Astrocyte of the cerebellum (primary cell): ENCODE data around the gene NMU.
A peak's percentile ranks its signal among the peaks of the same experiment; 100 is the strongest.
"Not testable (repeated sequence)": the region's sequence is repeated elsewhere in the genome, so short reads cannot be mapped to it uniquely, and the experiment has no call there.

Source experiments
- DNase-seq: peaks from one replicate; pipeline ENCODE4 v3.0.0-alpha.2; 2011; ENCODE audit warnings: low read depth
- H3K4me3 ChIP-seq: 2 replicates; pipeline ENCODE4 v1.5.1; 2011; ENCODE audit warnings: mild to moderate bottlenecking, low read depth, low read length, moderate library complexity
- in situ Hi-C: cut with HindIII; loops from 2 replicates; pipeline ENCODE4 v1.10.0; 2017; ENCODE audit warnings: low sequenced_read_pairs
- TF ChIP-seq, protein P1 (sequence below): IDR thresholded peaks from 2 replicates; pipeline ENCODE4 v1.5.1; 2012; ENCODE audit warnings: low read length, low read depth, moderate library complexity, mild to moderate bottlenecking; ENCODE audit errors: missing control alignments

Gene NMU

DNA sequence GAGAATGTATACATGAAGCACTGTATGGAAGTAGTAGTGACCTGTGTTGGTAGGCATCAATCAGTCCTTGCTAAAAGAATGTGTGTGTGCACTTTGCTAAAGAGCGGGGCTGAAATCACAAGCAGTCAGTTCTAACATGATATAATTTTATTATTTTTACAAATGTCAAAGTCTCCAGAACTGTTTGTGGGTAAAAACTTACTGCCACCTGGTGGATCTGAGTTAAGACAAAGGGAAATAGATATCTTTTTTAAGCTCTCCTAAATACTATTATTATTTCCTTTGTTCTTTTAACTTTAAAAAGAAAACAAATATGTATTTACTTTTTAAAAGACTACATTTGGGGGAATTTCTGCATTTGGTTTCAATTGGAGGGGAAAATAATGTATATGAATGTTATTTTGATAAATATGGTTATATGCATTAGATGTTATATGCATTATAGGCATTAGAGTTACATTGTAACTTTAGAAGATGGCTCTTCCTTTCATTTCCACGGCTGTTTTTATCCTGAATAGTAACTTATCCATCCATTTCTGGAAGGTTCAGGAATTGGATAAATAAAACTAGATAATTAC lies 81.6 kb downstream of the NMU start:
- no peak for DNase-seq
- H3K4me3 ChIP-seq, result no peak overlapping the region
- in situ Hi-C loops, result no loop called here

GRCh38 chr4:55553441-55554201 lies 82.5 kb downstream of the NMU start:
- no peak for DNase-seq
- H3K4me3 ChIP-seq, result no peak overlapping the region
- in situ Hi-C loops, result no loop called here
- TF ChIP-seq, protein P1, sequence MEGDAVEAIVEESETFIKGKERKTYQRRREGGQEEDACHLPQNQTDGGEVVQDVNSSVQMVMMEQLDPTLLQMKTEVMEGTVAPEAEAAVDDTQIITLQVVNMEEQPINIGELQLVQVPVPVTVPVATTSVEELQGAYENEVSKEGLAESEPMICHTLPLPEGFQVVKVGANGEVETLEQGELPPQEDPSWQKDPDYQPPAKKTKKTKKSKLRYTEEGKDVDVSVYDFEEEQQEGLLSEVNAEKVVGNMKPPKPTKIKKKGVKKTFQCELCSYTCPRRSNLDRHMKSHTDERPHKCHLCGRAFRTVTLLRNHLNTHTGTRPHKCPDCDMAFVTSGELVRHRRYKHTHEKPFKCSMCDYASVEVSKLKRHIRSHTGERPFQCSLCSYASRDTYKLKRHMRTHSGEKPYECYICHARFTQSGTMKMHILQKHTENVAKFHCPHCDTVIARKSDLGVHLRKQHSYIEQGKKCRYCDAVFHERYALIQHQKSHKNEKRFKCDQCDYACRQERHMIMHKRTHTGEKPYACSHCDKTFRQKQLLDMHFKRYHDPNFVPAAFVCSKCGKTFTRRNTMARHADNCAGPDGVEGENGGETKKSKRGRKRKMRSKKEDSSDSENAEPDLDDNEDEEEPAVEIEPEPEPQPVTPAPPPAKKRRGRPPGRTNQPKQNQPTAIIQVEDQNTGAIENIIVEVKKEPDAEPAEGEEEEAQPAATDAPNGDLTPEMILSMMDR, result no peak

More for the DNA sequence above, 81.6 kb downstream of the NMU start:
- TF ChIP-seq, protein P1, result peak; percentile 25

DNA sequence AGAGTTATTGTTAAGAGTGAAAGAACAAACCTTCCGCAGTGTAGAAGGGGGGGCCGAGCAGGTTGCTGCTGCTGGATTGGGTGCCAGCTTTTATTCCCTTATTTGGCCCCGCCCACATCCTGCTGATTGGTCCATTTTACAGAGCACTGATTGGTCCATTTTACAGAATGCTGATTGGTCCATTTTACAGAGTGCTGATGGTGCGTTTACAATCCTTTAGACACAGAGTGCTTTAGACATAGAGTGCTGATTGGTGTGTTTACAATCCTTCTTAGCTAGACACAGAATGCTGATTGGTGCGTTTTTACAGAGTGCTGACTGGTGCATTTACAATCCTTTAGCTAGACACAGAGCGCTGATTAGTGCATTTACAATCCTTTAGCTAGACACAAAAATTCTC lies 84.1 kb downstream of the NMU start:
- in situ Hi-C loops, DNase-seq, H3K4me3 ChIP-seq: not testable (repeated sequence)

DNA sequence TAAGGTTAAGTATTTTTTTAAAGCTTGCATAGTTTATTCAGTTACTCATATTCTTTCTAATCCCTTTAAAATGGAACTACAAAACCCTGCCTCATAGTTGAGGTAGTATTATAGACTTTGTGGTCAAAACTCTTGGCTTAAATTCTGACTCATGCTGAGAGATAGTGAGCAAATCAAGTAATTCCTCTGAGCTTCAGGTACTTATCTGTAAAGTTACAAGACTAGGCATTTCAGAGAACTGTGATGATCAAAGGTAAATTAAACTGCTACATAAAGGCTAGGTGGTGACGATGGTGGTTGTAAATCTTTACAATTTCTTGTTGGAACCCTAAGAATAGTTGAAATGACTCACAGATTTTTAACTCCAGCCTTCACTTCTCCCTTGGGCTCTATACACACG lies 86.2 kb downstream of the NMU start:
- peak; percentile 83 for DNase-seq
- TF ChIP-seq, protein P1, result no peak
- no peak overlapping the region for H3K4me3 ChIP-seq
- in situ Hi-C loops, result no loop called here

- no peak for DNase-seq
- in situ Hi-C loops, result no loop called here
- peak overlapping the region; percentile 69 for H3K4me3 ChIP-seq
- TF ChIP-seq, protein P1, result no peak
These were observed 88.2 kb downstream of the NMU start for GRCh38 chr4:55547918-55548317.

DNA sequence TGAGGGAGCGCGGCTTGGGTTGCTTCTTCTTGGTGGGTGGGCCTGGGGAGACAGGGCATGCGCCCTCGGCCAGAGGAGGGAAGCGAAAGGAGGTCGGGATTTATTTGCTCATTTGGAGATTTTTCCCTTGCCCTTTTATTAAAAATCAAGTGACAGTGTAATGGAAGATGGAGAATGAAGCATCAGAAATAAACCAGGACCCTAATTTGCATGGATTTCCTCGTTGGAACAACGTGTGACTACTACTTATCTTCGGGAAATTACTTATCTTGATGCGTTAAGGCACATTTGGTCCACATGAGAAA lies 88.7 kb downstream of the NMU start:
- no peak for DNase-seq
- H3K4me3 ChIP-seq, result peak overlapping the region; percentile 69
- TF ChIP-seq, protein P1, result no peak
- in situ Hi-C loops, result no loop called here

DNA sequence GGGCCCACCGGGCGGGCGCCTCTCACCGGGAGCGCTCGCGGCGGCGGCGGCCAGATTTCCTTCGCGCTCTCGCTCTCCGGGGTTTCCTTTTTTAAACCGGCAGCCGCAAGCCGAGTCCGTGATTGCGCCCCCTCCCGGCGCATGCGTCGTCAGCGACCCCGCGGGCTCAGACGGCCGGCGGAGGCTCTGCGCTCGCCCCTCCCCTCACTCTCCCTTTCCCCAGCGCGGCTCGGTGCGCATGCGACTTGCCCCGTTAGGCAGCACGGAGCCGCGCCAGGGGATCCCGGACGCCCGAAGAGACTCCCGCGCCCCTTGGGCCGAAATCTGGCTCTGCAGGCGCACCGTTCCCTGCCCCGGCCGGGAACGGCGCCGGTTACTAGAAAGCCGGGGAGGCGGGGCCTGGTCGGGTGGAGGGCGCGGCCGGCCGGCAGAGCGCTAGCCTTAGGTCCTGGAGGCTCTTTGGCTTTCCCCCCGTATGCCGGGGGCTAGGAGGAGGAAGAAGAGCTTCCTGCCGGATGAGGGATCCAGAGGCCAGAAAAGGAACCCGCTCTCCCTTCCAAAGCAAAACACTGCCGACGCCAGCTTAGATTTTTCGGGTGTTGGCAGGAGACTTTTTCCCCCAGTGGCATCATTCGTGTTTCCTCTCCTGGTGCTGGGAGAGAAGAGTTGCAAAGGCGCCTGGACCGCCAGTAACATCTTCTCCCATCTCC lies 89.2 kb downstream of the NMU start, which contains the start of gene CLOCK:
Gene CLOCK (minus strand): TSS at position 154 of the 710 bp plus-strand sequence. CDS start 64,124 bp downstream, outside the sequence.
- TF ChIP-seq, protein P1, result peak; percentile 53
- peak; percentile 57 for DNase-seq
- peak within 1 kb of the TSS; percentile 69 for H3K4me3 ChIP-seq
- in situ Hi-C loops, result no loop called here
